Measurements from ENCODE around the gene PER1. TPM values are rescaled to one million over a fixed set of nuclear protein-coding genes. Genes with fewer than 3 reads are reported as not detected.

Gene PER1
- total and polyA plus RNA-seq, 9 of the 15 experiments (the other 6 are each of a cell fraction or from before 2014, with no cell fraction given): 0.13 to 26.0 (median 3.4) TPM

GRCh38 chr17:8156246-8156992 is 4.2 kb upstream of the PER1 start (continued):
- peak; percentile 90 for TF ChIP-seq FOS (IDR thresholded peaks at IDR 0.05; ENCODE audit: extremely low read depth, insufficient read length)
- 0 out of 2 replicates have a peak, but pooled peaks have one; percentile 8 for TF ChIP-seq FOXM1 (IDR thresholded peaks at IDR 0.05; ENCODE audit: low read depth)
- no peak for TF ChIP-seq FOXM1 (CRISPR knock-in tag; IDR thresholded peaks at IDR 0.05; ENCODE audit: low read depth)
- peak; percentile 99 for TF ChIP-seq EGR1 (conservative IDR thresholded peaks at IDR 0.05)
- peak in 1 of 2 experiments; percentile 60; a peak in 2 of 3 replicates for TF ChIP-seq CBX3 (IDR thresholded peaks at IDR 0.05; ENCODE audit: borderline replicate concordance in 1 of 2, low read length in 2 of 2)
- TF ChIP-seq ZNF583 (CRISPR knock-in tag; IDR thresholded peaks at IDR 0.05): peak; percentile 97
- TF ChIP-seq ZNF239 (CRISPR knock-in tag; IDR thresholded peaks at IDR 0.05): no peak
- TF ChIP-seq KLF10 (CRISPR knock-in tag; IDR thresholded peaks at IDR 0.05): no peak
- TF ChIP-seq ZBTB2 (IDR thresholded peaks at IDR 0.05): peak; percentile 25; the same call in 1 of the 2 replicates
- peak; percentile 77 for TF ChIP-seq PRDM10 (IDR thresholded peaks at IDR 0.05; ENCODE audit: partially characterized antibody)
- TF ChIP-seq ZBTB11 (CRISPR knock-in tag; IDR thresholded peaks at IDR 0.05): peak in 2 of 3 experiments; percentile 74 to 98; a peak in 4 of 6 replicates
- peak; percentile 100 for TF ChIP-seq CLOCK (CRISPR knock-in tag; IDR thresholded peaks at IDR 0.05; ENCODE audit: borderline replicate concordance)
- TF ChIP-seq MAX (CRISPR knock-in tag; IDR thresholded peaks at IDR 0.05): peak; percentile 97

Measured in K562 (cell line).